GM18499 (cell line): ENCODE measurements around the gene TTC39A.
"Not testable (repeated sequence)": the region's sequence is repeated elsewhere in the genome, so short reads cannot be mapped to it uniquely, and the experiment has no call there.

ENCODE experiments used
- ATAC-seq: cut with Tn5 transposase; IDR thresholded peaks from one replicate; pipeline ENCODE4 v1.9.1; 2021; ENCODE audit warnings: moderate number of reproducible peaks; ENCODE audit not compliant: insufficient read depth, unreplicated experiment

TTC39A gene

DNA sequence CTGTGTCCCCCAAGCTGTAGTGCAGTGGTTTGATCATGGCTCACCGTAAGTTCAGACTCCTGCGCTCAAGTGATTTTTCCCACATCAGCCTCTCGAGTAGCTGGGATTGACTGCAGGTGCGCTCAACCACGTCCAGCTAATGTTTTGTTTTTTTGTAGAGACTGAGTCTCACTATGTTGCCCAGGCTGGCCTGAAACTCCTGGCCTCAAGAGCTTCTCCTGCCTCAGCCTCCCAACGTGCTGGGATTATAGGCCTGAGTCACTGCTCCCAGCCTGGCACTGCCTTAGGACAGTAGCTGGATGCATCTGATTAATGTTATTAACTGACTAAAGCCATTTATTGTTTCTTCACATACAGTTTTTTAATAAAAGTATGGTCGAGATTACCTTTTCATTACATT is 54.1 kb downstream of the TTC39A start:
- no peak for ATAC-seq

DNA sequence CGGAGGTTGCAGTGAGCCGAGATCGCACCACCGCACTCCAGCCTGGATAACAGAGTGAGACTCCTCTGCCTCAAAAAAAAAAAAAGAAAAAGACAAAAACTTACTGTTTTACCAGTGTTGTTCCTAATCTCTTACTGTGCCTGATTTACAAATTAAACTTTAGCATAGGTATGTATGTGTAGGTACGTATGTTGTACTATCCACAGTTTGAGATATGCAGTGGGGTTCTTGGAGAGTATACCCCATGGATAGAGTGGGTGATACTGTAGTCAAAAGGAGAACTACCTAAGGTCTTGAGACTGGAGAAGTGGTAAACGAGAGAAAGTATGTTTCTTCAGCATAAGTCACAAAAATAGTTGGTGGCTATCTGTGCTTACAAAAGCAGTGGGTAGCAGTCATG is 55.7 kb downstream of the TTC39A start:
- ATAC-seq: no peak

DNA sequence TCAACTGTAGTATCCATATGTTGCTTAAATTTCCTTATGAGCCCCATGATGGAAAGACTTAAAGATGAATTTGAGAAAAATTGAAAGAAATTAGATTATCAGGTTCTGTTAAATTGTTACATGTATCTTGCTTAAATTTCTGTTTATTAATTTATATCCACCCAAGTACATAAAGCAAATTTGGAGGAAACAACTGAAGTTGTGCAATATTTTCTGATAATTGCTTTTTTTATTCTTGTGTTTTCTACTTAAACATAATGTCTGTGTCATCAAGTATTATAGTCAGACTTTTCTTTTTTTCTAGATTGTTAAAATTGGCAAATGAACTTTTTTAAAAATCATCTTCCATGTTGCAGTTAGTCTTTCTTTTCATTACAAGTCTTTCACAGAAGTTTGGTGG is 57.4 kb downstream of the TTC39A start:
- ATAC-seq: no peak

DNA sequence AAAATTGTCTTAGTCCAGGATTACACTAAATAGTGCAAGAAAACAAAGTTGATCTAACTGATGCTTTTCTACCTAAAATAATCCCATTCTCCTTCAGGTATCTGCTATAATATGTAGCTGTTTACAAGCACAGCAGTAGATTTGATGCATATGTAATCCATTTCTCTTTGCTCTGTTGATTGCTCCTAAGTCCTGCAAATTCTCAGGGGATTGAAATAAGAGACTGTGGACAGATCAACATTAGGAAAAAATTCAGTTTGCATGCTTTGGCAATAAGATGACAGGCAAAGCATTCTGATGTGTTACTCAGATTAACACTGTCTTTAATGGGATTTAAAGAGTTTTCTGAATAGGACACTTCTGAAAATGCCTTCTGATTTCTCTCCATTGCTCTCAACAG is 59.6 kb downstream of the TTC39A start:
- ATAC-seq: no peak

DNA sequence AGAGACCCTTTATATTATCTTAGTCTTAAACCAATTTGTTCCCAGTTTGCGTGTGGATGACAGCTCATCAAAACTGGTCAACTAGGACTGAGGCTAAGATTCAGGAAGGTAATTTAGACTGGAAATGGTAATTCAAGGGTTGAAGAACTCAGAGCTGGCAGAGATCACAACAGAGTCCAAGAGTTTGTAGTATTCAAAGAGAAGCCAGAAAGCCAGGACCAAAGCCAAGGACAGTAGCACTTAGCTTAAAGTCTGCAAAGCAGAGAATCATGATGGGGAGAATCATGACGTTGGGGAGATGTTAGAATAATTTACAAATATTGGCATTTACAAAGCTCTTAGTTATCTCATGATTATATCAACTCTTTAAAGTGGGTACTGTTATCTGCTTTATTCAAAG is 61.7 kb downstream of the TTC39A start:
- no peak for ATAC-seq

DNA sequence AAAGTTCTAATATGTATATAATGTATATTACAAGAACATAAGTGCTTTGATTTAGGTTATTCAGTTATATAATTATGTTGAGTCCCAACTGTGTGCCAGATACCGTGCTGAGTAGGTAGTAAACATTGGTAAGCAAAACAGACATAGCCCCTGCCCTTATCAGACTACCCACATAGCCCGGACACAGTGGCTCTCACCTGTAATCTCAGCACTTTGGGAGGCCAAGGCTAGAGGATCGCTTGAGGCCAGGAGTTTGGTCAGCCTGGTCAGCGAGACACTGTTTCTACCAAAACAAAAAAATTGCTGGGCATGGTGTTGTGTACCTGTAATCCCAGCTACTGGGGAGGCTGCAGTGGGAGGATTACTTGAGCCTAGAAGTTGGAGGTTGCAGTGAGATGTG is 63.6 kb downstream of the TTC39A start:
- no peak for ATAC-seq

DNA sequence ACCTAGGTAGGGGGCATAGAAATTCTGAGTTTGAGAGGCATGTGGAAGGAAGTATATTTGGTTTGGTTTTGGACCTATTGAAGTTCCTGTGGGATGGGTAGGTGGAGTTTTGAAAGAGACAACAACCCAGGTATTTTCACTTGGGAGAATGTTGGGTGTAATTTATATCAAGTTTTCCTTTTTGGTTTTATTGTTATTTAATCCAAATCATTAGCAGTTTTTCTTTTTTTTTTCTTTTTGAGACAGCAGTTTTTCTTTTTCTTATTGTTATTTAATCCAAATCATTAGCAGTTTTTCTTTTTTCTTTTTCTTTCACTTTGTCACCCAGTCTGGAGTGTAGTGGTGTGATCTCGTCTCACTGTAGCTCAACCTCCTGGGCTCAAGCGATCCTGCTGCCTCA is 64.2 kb downstream of the TTC39A start:
- no peak for ATAC-seq

DNA sequence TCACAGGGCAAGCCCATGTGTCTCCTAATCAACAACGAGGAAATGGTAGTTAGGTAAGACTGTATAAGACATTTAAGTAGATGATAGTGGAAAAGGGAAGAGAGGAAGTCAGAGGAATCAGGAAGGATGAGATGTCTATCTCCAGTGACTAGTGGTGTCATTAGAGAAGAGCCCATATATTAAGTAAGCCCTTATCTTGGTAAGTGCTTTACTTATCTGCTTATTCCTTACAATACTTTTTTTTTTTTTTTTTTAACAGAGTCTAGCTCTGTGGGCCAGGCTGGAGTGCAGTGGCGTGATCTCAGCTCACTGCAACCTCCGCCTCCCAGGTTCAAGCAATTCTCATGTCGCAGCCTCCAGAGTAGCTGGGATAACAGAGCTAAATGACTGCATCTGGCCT is 64.7 kb downstream of the TTC39A start:
- no peak for ATAC-seq

DNA sequence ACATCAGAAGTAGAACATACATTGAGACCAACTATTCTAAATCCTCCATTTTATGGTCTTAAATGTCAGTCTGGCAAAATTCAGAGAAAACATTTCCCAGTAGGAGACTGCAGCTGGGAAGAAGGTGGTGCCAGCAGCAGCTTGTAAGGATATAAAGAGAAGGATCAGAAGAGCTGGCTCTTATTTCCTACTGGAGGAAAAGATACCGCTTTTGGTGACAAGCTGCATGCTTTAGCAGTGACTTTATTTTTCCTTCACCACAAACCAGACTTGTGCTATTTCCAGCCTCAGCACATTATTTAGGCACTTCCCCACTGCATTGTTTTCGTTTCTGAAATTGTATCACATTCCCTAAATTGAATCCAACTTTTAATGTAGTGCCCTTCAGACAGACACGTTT is 65.9 kb downstream of the TTC39A start:
- ATAC-seq: no peak

DNA sequence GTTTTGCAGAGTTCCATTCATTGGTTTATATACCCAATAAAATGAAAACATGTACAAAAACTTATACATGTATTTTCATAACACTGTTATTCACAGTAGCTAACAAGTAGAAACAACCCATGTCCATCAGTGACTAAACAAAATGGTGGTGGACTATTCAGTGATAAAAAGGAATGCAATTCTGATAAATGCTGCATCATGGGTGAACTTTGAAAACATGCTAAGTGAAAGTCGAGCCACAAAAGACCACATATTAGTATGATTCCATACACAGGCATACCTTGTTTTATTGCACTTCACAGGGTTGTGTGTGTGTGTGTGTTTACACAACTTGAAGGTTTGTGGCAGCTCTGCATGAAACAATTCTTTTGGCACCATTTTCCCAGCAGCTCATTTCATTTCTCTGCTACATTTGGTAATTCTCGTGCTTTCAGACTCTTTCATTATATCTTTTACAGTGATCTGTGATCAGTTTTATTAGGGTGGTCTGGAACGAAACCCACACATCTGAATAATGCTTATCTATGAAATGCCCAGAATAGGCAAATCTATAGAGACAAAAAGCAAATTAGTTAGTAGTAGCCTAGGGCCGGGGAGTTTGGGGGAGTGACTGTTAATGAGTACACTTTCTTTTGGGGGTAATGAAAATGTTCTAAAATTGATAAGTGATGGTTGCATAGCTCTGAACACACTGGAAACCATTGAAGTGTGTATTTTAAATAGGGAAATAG is 67.0 kb downstream of the TTC39A start:
- no peak for ATAC-seq

DNA sequence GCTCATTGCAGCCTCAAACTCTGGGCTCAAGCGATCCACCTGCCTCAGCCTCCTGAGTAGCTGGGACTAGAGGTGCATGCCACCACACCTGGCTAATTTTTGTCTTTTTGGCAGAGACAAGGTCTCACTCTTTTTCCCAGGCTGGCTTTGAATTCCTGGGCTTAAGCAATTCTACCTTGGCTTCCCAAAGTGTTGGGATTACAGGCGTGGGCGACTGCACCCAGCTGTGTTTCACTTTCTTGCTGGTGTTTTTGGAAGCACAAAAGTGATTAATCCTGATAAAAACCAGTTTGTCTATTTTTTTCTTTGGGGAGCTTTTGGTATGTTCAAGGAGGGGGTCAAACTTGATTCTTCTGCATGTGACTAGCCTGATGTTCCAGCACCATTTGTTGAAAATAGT is 75.0 kb downstream of the TTC39A start:
- ATAC-seq: no peak

DNA sequence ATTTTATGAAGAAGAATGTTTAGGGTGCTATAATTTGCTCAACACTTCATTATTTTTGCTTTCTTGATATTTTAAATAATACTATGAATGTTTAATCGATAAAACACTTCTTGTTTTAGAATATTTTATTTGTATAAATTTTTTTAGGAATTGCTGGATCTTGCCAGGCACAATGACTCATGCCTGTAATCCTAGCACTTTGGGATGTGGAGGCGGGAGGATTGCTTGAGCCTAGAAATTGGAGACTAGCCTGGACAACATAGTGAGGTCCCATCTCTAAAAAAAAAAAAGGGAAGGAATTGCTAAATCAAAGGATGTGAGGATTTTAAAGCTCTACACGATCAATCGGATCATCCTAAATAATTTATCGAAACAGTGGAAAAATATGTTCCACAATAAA is 76.7 kb downstream of the TTC39A start:
- ATAC-seq: no peak

DNA sequence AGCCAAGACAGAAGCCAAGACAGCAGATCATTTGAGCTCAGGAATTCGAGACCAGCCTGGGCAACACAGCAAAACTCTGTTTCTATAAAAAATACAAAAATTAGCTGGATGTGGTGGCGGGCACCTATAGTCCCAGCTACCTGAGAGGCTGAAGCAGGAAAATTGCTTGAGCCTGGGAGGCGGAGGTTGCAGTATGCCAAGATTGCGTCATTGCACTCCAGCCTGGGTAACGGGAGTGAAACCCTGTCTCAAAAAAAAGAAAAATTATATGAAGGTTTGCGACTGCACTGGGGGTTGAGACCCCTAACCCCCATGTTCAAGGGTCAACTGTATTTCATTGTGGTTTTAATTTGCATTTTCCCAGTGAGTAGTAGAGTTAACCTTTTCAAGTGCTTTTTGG is 78.0 kb downstream of the TTC39A start:
- no peak for ATAC-seq

DNA sequence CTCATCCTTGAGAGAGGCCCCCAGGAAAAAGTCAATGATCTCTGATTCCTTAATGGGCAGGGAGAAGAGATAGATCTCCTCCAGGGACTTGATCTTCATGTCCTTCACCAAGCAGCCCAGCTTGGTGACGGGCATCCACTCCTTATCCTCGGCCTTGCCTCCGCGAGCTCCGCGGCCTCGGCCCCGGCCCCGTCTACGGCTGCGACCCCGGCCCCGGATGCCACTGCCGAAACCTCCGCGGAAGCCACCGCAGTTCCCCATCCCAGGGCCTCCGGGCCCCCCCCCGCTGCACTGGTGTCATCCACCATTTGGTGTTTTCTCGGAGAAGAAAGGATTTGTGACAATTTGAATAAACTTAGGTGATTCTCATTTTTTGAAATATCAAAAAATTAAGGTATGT is 79.2 kb downstream of the TTC39A start:
- ATAC-seq: not testable (repeated sequence)

DNA sequence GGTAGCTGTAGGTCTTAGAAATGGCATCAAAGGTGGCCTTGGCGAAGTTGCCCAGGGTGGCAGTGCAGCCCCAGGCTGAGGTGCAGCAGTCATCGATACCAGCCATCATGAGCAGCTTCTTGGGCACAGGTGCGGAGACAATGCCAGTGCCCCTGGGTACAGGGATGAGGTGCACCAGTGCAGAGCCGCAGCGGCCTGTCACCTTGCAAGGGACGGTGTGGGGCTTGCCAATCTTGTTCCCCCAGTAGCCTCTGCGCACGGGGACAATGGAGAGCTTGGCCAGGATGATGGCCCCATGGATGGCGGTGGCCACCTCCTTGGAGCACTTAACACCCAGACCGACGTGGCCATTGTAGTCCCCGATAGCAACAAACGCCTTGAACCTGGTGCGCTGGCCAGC is 79.6 kb downstream of the TTC39A start:
- not testable (repeated sequence) for ATAC-seq

DNA sequence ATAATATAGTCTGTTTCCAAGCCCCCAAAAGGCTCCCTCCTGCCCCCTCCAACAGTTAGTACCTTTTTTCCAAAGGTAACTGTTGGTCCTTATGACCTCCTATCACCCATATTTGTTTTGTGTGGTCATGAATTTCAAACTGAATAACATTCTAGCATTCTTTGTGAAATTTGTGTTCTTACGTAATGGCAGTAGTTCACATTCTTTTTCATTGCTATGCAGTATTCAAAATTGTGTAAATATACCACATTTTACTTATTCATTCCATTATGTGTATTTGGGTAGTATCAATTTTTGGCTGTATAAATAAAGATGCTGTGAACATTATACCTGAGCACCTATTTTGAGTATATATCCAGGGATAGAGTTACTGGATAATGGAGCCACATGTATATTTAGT is 80.9 kb downstream of the TTC39A start:
- no peak for ATAC-seq

DNA sequence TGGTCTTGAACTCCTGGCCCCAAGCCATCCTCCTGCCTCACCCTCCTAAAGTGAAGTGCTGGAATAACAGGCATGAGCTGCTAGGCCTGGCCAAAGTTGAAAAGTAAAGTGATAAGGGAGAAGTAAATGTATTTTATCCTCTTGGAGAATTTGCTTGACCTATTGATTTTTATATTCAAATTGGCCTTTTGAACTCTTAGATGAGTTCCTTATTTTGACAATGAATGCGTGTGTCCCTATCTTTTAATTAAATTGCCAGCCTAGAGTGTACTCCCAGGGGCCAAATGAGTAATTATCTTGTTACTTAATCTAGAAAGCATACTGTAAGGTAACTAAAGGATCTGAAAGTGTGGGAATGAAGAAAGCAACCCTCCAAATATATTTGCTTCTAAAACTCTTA is 82.9 kb downstream of the TTC39A start:
- no peak for ATAC-seq

DNA sequence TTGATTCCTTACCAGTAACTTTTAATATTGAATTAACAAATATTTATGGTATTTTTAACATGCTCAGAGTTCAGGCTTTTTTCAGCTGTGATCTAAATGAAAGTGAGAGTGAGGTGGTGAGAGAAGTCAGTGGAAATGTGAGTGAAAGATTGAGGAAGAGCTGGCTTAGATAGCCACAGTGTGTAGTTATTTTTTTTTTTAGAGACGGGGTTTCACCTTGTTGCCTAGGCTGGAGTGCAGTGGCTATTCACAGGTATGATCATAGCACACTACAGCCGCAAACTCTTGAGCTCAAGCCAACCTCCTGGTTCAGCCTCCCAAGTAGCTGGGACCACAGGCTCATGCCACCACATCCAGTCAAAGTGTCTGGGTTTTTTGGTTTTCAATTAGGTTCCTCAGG is 83.3 kb downstream of the TTC39A start:
- peak; percentile 76 for ATAC-seq

DNA sequence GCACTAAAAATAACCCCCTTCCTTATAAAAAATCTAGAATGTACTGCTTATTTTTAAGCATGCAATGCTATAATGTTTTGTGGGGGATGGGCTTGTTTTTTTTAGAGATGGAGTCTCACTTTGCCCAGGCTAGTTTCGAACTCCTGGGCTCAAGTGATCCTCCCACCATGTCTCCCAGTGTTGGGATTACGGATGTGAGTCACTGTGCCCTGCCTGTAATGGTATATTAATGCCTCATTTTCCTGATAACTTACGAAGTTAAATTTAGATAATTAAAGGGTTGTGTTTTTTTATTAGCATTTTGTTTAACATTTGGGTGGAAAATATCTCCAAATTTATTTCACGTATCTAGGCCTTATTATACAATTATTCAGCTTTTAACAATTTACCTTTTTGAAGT is 87.8 kb downstream of the TTC39A start:
- ATAC-seq: no peak

DNA sequence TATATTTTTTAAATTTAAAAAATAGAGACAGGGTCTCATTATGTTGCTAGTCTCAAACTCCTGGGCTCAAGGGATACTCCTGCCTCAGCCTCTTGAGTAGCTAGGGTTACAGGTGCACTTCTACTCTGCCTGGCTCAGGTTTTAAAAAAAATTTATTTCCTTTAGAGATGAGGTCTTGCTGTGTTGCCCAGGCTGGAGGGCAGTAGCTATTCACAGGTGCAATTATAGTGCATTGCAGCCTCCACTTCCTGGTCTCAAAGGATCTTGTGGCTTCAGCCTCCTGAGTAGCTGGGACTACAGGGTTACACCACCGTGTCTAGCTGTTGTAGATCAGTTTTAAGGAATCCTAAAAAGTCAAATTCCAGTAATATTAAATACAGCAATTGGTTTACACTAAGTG is 89.2 kb downstream of the TTC39A start:
- ATAC-seq: no peak

DNA sequence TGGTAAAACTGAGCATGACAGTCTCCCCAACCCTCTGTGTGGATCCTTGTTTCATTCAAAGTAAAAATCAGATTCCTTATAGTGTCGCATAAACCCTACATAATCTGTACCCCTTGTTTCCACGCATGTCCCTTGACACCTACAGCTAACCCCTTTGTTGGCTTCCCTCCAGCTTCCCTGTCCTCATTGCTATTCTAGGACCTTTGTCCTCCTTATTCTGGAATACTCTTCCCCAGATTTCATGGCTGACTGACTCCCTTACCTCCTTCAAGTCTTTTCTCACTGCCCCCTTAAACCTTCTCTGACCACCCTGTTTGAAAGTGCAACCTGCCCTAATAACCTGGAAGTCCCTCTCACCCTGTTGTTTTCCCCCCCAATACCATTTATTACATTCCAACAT is 90.3 kb downstream of the TTC39A start:
- ATAC-seq: no peak

DNA sequence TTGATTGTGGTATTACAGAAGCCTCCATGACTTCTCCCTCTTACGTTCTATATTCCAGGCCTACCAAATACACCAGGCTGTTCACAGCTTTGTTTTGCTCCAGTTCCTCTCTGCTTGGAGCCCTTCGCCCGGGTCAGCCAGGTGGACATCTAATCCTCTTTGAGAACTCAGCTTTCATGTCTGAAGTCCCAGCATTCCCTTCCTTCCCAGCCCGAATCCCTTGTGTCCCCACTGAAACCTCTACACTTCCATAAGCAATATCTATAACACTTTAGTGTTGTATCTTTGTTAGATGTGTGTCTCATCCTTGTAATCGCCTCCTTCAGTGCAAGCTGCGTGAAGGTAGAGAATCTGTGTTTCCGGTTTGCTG is 92.3 kb downstream of the TTC39A start:
- ATAC-seq: no peak
